Measurements from ENCODE around the gene ARID1B.

ARID1B gene

DNA sequence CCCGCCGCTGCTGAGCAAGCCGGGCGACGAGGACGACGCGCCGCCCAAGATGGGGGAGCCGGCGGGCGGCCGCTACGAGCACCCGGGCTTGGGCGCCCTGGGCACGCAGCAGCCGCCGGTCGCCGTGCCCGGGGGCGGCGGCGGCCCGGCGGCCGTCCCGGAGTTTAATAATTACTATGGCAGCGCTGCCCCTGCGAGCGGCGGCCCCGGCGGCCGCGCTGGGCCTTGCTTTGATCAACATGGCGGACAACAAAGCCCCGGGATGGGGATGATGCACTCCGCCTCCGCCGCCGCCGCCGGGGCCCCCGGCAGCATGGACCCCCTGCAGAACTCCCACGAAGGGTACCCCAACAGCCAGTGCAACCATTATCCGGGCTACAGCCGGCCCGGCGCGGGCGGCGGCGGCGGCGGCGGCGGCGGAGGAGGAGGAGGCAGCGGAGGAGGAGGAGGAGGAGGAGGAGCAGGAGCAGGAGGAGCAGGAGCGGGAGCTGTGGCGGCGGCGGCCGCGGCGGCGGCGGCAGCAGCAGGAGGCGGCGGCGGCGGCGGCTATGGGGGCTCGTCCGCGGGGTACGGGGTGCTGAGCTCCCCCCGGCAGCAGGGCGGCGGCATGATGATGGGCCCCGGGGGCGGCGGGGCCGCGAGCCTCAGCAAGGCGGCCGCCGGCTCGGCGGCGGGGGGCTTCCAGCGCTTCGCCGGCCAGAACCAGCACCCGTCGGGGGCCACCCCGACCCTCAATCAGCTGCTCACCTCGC is 1.5 kb downstream of the ARID1B start:
- H3K27me3 ChIP-seq (ENCODE audit: insufficient read depth, low read length, poor library complexity): no peaks in the 10 kb centered on the region
- H3K9ac ChIP-seq (ENCODE audit: low read depth, low read length): peak overlapping the region; percentile 97
- H3K36me3 ChIP-seq (ENCODE audit: insufficient read depth, low read length): peaks cover 3% of the 10 kb centered on the region; the same call in 1 of the 2 replicates
- peak; percentile 72 for DNase-seq
- peak; percentile 15 for ATAC-seq (ENCODE audit: insufficient read depth, low read depth)
- H2AFZ ChIP-seq (ENCODE audit: low read depth, low read length): peak overlapping the region; percentile 63
- peaks cover 77% of the 10 kb centered on the region for H3K79me2 ChIP-seq (ENCODE audit: insufficient read depth, low read length)
- H3K4me1 ChIP-seq (ENCODE audit: insufficient read depth, low read length): peaks cover 44% of the 10 kb centered on the region
- H3K27ac ChIP-seq (ENCODE audit: low read length): peak overlapping the region; percentile 95
- peak overlapping the region; percentile 49 to 79; a peak in 3 of 4 replicates for H3K4me3 ChIP-seq (ENCODE audit: low read depth in 1 of 2, low read length in 2 of 2)
- peaks cover 37% of the 10 kb centered on the region; the same call in 1 of the 2 replicates for H4K20me1 ChIP-seq (ENCODE audit: insufficient read depth, low read length)
- no peaks in the 10 kb centered on the region for H3K9me3 ChIP-seq (ENCODE audit: insufficient read depth, low read length, severe bottlenecking)
- TF ChIP-seq, protein P1, sequence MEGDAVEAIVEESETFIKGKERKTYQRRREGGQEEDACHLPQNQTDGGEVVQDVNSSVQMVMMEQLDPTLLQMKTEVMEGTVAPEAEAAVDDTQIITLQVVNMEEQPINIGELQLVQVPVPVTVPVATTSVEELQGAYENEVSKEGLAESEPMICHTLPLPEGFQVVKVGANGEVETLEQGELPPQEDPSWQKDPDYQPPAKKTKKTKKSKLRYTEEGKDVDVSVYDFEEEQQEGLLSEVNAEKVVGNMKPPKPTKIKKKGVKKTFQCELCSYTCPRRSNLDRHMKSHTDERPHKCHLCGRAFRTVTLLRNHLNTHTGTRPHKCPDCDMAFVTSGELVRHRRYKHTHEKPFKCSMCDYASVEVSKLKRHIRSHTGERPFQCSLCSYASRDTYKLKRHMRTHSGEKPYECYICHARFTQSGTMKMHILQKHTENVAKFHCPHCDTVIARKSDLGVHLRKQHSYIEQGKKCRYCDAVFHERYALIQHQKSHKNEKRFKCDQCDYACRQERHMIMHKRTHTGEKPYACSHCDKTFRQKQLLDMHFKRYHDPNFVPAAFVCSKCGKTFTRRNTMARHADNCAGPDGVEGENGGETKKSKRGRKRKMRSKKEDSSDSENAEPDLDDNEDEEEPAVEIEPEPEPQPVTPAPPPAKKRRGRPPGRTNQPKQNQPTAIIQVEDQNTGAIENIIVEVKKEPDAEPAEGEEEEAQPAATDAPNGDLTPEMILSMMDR (IDR thresholded peaks at IDR 0.05; ENCODE audit: borderline replicate concordance, extremely low read depth, low read length, poor library complexity, severe bottlenecking): no peak
- no peak for TF ChIP-seq EZH2 (IDR thresholded peaks at IDR 0.05; ENCODE audit: borderline replicate concordance, low read depth, low read length, severe bottlenecking)
- peak overlapping the region; percentile 74 for H3K4me2 ChIP-seq (ENCODE audit: insufficient read depth, low read length)

DNA sequence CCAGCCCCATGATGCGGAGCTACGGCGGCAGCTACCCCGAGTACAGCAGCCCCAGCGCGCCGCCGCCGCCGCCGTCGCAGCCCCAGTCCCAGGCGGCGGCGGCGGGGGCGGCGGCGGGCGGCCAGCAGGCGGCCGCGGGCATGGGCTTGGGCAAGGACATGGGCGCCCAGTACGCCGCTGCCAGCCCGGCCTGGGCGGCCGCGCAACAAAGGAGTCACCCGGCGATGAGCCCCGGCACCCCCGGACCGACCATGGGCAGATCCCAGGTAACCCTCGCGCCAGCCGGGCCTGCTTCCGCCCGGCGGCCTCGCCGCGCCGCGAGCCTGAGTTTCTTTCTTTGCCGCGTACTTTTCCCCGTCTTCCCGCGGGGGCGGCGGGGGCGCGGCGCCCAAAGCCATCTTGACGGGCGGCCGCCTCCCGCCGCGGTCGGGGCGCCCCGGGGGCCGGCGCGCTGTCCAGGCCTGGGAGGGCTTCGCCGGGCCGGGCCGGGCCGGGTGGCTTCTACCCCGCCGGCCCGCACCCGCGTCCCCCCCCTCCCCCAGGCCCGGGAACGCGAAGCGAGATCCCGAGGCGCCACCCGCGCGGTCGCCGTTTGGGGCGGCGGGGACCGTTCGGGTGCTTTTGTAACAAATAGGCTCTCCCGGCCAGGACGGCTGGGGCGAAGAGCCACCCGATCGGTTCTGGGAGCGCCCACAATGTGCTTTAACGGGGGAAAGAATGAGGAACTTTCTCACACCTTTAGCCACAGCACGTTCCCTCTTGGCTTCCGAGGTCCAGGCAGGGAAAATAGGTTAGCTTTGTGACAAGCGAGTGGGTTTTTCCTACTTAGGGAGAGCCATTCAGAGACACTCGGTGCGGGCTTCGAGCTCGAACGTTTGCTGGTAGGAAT is 2.3 kb downstream of the ARID1B start:
- no peaks in the 10 kb centered on the region for H3K27me3 ChIP-seq (ENCODE audit: insufficient read depth, low read length, poor library complexity)
- H3K36me3 ChIP-seq (ENCODE audit: insufficient read depth, low read length): peaks cover 4% of the 10 kb centered on the region; the same call in 1 of the 2 replicates
- H3K9ac ChIP-seq (ENCODE audit: low read depth, low read length): peak overlapping the region; percentile 97
- H3K9me3 ChIP-seq (ENCODE audit: insufficient read depth, low read length, severe bottlenecking): no peaks in the 10 kb centered on the region
- peak overlapping the region; percentile 95 for H3K27ac ChIP-seq (ENCODE audit: low read length)
- peaks cover 44% of the 10 kb centered on the region; the same call in 1 of the 2 replicates for H4K20me1 ChIP-seq (ENCODE audit: insufficient read depth, low read length)
- TF ChIP-seq, protein P1 (IDR thresholded peaks at IDR 0.05; ENCODE audit: borderline replicate concordance, extremely low read depth, low read length, poor library complexity, severe bottlenecking): no peak
- TF ChIP-seq EZH2 (IDR thresholded peaks at IDR 0.05; ENCODE audit: borderline replicate concordance, low read depth, low read length, severe bottlenecking): no peak
- DNase-seq (peak; percentile 56), ATAC-seq (ENCODE audit: insufficient read depth, low read depth) (peak; percentile 5; the same call in 1 of the 3 replicates)
- H2AFZ ChIP-seq (ENCODE audit: low read depth, low read length): peak overlapping the region; percentile 68
- peaks cover 49% of the 10 kb centered on the region for H3K4me1 ChIP-seq (ENCODE audit: insufficient read depth, low read length)
- H3K79me2 ChIP-seq (ENCODE audit: insufficient read depth, low read length): peaks cover 85% of the 10 kb centered on the region
- peak overlapping the region; percentile 74 for H3K4me2 ChIP-seq (ENCODE audit: insufficient read depth, low read length)
- H3K4me3 ChIP-seq (ENCODE audit: low read depth in 1 of 2, low read length in 2 of 2): peak overlapping the region; percentile 49 to 79; a peak in 3 of 4 replicates

DNA sequence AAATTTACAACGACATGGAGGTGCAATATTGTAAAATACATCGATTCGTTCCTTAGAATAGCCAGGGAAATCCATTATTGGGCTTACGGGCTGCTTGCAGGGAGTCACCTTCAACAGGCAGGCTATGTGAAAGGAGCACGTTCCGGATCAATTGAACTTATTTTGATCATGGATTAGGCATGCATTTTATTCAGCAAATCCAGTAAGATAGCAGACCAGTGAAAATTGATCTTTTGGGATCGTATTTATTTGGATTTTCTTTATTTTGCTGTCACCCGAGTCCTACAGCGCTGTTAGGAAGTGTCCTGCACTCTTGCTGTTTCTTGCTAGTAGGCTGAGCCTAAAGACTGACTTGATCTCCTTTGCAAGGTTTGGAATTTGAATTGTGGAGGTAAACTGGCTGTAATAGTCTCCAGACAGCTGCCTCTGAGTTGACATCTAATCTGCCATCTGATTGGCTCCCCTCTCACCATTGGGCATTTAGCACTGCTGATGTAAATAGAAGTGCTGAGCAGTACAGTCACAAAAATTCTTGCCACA is 3.0 kb downstream of the ARID1B start:
- peak; percentile 66 for DNase-seq
- Histone ChIP-seq H3K4me2 (ENCODE audit: insufficient read depth, low read length) (peak overlapping the region; percentile 74), H3K79me2 (ENCODE audit: insufficient read depth, low read length) (peaks cover 93% of the 10 kb centered on the region), H3K9ac (ENCODE audit: low read depth, low read length) (peak overlapping the region; percentile 97), H3K36me3 (ENCODE audit: insufficient read depth, low read length) (peaks cover 11% of the 10 kb centered on the region), H4K20me1 (ENCODE audit: insufficient read depth, low read length) (peaks cover 51% of the 10 kb centered on the region; the same call in 1 of the 2 replicates), H2AFZ (ENCODE audit: low read depth, low read length) (peak overlapping the region; percentile 68), H3K4me1 (ENCODE audit: insufficient read depth, low read length) (peaks cover 54% of the 10 kb centered on the region), H3K9me3 (ENCODE audit: insufficient read depth, low read length, severe bottlenecking) (no peaks in the 10 kb centered on the region), H3K27me3 (ENCODE audit: insufficient read depth, low read length, poor library complexity) (no peaks in the 10 kb centered on the region), H3K27ac (ENCODE audit: low read length) (peak overlapping the region; percentile 95), H3K4me3 (ENCODE audit: low read depth in 1 of 2, low read length in 2 of 2) (peak overlapping the region; percentile 46 to 79; a peak in 3 of 4 replicates)
- ATAC-seq (ENCODE audit: insufficient read depth, low read depth): peak; percentile 65
- TF ChIP-seq, protein P1 (IDR thresholded peaks at IDR 0.05; ENCODE audit: borderline replicate concordance, extremely low read depth, low read length, poor library complexity, severe bottlenecking): no peak
- no peak for TF ChIP-seq EZH2 (IDR thresholded peaks at IDR 0.05; ENCODE audit: borderline replicate concordance, low read depth, low read length, severe bottlenecking)

Measured in DND-41 (cell line).